ENCODE measurements around the gene VANGL1.
A peak's percentile ranks its signal among the peaks of the same experiment; 100 is the strongest.

Gene VANGL1

DNA sequence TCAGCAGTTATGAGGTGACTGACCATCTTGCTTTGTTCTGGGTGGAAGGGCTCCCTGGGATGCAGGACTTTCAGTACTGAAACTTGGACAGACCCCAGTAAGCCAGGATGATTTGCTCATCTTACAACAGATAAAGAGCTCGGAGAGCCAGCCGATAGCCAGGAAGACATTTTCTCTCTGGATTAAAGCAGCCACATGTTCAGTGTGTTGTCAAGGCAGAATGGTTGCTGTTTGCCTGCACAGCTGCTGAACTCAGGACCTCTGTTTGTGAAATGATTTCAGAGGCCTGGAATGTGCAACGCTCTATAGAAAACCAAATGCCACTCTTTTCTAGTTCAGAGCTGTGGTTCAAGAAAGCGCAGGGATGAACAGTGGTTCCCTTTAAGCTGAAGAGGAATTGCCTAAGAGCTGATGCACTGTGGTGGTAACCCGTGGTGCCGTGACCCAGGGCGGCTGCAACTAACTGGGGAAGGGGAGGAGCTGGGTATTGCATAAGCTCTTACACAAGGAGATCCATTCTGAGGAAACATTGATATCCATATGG, 86.0 kb downstream of the VANGL1 start:
- Histone ChIP-seq H3K27me3 (no peaks in the 10 kb centered on the region), H3K36me3 (peaks cover 0 to 14% (median 10%) of the 10 kb centered on the region in 3 donors), H3K9me3 (no peaks in the 10 kb centered on the region), H3K27ac (peak overlapping the region; percentile 62 to 67), H3K4me3 (no peak overlapping the region), H3K4me1 (peaks cover 0 to 24% (median 7%) of the 10 kb centered on the region in 4 donors)
- peak; percentile 85 to 86 for DNase-seq
- intact Hi-C loops (cut with DNase I; ENCODE audit: low total_unique reads): no loop called here
- TF ChIP-seq CTCF (IDR thresholded peaks at IDR 0.05): no peak

- Histone ChIP-seq H3K9me3 (no peaks in the 10 kb centered on the region), H3K27ac (peak overlapping the region; percentile 62 to 67), H3K4me1 (peaks cover 0 to 24% (median 7%) of the 10 kb centered on the region in 4 donors), H3K27me3 (no peaks in the 10 kb centered on the region), H3K36me3 (peaks cover 0 to 14% (median 12%) of the 10 kb centered on the region in 3 donors), H3K4me3 (no peak overlapping the region)
- no peak for TF ChIP-seq CTCF (IDR thresholded peaks at IDR 0.05)
- no peak for DNase-seq
- intact Hi-C loops (cut with DNase I; ENCODE audit: low total_unique reads): no loop called here
Observed at GRCh38 chr1:115728341-115728740, 86.6 kb downstream of the VANGL1 start.

GRCh38 chr1:115729756-115730155, 88.0 kb downstream of the VANGL1 start:
- Histone ChIP-seq H3K9me3 (no peaks in the 10 kb centered on the region), H3K36me3 (peaks cover 8 to 21% (median 14%) of the 10 kb centered on the region in 3 donors), H3K27ac (no peak overlapping the region), H3K4me1 (peaks cover 0 to 24% (median 7%) of the 10 kb centered on the region in 4 donors), H3K27me3 (no peaks in the 10 kb centered on the region), H3K4me3 (no peak overlapping the region)
- intact Hi-C loops (cut with DNase I; ENCODE audit: low total_unique reads): no loop called here
- DNase-seq: no peak
- TF ChIP-seq CTCF (IDR thresholded peaks at IDR 0.05): no peak

DNA sequence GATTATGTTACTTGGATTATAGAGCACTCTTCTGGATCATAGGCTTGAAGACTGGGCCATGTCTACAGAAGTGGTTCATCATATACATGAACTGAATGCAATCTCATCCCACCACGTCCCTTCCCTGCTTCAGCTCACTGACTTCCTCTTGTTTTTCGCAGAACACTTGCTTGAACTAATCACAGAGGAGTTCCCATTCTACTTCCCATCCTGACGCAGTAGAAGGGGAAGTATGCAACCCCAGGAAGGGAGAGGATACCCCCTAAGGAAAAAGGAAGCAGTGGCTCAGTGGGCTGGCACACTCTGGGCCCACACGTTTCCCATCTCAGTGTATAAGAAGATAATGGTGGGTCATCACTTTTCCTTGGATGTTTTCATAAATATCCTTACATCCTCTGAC, 90.5 kb downstream of the VANGL1 start:
- Histone ChIP-seq H3K27ac (no peak overlapping the region), H3K4me3 (no peak overlapping the region), H3K9me3 (no peaks in the 10 kb centered on the region), H3K27me3 (no peaks in the 10 kb centered on the region), H3K36me3 (peaks cover 10 to 20% (median 10%) of the 10 kb centered on the region in 3 donors), H3K4me1 (peaks cover 0 to 13% (median 5%) of the 10 kb centered on the region in 4 donors)
- intact Hi-C loops (cut with DNase I; ENCODE audit: low total_unique reads): no loop called here
- DNase-seq: no peak
- no peak for TF ChIP-seq CTCF (IDR thresholded peaks at IDR 0.05)

DNA sequence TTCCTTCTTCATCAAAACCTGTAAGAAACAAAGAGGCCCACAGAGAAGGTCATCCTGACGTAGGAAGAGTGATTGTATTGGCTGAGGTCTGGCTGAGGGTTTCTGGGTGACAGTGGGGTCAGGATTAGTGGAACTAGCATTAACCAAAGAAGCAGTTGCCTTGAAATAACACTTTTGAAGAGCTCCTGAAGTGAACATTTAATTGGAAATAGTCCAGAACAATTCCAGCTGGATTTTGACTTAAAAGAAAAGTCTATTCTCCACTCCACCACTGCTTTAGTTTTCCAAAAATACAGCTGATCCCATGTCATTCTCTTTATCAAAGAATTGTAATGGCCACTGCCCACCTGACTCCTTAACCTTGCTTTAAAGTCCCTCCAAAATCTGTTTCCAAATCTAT, 99.0 kb downstream of the VANGL1 start:
- H3K4me1 ChIP-seq: no peaks in the 10 kb centered on the region
- intact Hi-C loops (cut with DNase I; ENCODE audit: low total_unique reads): no loop called here
- no peaks in the 10 kb centered on the region for H3K9me3 ChIP-seq
- peaks cover 12 to 32% (median 15%) of the 10 kb centered on the region in 3 donors for H3K36me3 ChIP-seq
- DNase-seq: no peak
- no peaks in the 10 kb centered on the region for H3K27me3 ChIP-seq
- H3K4me3 ChIP-seq: no peak overlapping the region
- no peak for TF ChIP-seq CTCF (IDR thresholded peaks at IDR 0.05)
- H3K27ac ChIP-seq: no peak overlapping the region
